Neural cell (in vitro differentiated cells): ENCODE measurements around the gene ANKRD33.

Experiments used
- CTCF ChIP-seq: fragments of 450-650 bp; IDR thresholded peaks from 2 replicates; pipeline ENCODE4 v1.5.1; 2014; ENCODE audit warnings: antibody characterized with exemption, mild to moderate bottlenecking, moderate library complexity; ENCODE audit not compliant: poor library complexity, severe bottlenecking
- EZH2 ChIP-seq: fragments of 200-600, 300-800 bp; shearing (Covaris generic), sonication (generic); IDR thresholded peaks from 2 replicates; pipeline ENCODE4 v1.6.1; 2014; ENCODE audit warnings: antibody characterized with exemption, low read length, borderline replicate concordance, mild to moderate bottlenecking; ENCODE audit not compliant: insufficient read depth, poor library complexity, severe bottlenecking
- MXI1 ChIP-seq: fragments of 450-650 bp; conservative IDR thresholded peaks from 2 replicates; pipeline ENCODE4 v1.6.1; 2014; ENCODE audit warnings: antibody characterized with exemption, mild to moderate bottlenecking; ENCODE audit not compliant: poor library complexity, severe bottlenecking
- POLR2AphosphoS5 ChIP-seq: IDR thresholded peaks from 2 replicates; pipeline ENCODE4 v1.6.1; 2012

DNA sequence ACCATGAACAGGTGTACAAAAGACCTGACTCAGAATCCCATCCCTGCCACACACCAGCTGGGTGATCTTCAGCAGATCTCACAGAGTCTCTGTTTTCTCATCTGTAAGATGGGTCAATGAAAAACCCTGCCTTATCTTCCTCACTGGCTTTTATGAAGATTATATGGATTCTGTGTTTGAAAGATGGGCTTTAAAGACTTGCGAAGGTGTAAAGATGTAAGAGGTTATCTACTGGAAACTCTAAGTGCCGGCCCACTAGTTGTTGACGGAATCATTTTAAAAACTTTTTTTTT lies 15.3 kb upstream of the ANKRD33 start:
- no peak for TF ChIP-seq CTCF
- TF ChIP-seq EZH2: no peak
- TF ChIP-seq POLR2AphosphoS5: no peak
- no peak for TF ChIP-seq MXI1
